HG02852 (cell line): Measurements from ENCODE around the gene MCUR1.
"Not testable (repeated sequence)": the region's sequence is repeated elsewhere in the genome, so short reads cannot be mapped to it uniquely, and the experiment has no call there.

Experiments
- ATAC-seq: cut with Tn5 transposase; IDR thresholded peaks from one replicate; pipeline ENCODE4 v1.9.1; 2021; ENCODE audit warnings: mild to moderate bottlenecking, moderate library complexity; ENCODE audit not compliant: unreplicated experiment

The MCUR1 gene

DNA sequence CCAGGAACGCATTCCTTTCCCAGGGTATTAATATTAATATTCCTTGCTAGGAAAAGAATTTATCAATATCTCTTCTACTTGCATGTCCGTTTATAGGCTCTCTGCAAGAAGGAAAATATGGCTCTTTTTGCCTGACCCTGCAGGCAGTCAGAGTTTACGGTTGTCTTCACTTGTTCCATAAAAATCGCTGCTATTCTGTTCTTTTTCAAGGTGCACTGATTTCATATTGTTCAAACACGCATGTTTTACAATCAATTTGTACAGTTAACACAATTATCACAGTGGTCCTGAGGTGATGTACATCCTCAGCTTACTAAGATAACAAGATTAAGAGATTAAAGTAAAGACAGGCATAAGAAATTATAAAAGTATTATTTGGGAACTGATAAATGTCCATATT is 15.1 kb upstream of the MCUR1 start:
- ATAC-seq: not testable (repeated sequence)

DNA sequence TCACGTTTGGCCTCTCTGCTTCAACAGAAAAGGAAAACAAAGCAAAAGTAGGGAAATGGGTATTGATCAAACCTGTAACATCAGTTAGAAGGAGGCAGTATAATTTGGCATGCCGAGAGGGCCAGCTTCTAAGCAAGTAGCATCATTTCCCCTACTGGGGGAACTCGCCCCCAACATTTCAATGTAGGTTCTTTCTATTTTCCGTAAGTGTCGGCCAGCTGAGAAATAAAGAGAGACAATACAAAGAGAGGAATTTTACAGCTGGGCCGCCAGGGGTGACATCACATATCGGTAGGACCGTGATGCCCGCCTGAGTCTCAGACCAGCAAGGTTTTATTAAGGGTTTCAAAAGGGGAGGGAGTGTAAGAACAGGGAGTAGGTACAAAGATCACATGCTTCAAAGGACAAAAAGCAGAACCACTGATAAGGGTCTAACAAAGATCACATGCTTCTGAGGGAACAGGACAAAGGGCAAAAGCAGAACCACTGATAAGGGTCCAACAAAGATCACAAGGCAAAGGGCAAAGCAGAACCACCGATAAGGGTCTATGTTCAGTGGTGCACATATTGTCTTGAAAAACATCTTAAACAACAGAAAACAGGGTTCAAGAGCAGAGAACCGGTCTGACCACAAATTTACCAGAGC is 14.4 kb upstream of the MCUR1 start:
- ATAC-seq: not testable (repeated sequence)

- no peak for ATAC-seq
Measured at GRCh38 chr6:13827032-13827431, 12.7 kb upstream of the MCUR1 start.

DNA sequence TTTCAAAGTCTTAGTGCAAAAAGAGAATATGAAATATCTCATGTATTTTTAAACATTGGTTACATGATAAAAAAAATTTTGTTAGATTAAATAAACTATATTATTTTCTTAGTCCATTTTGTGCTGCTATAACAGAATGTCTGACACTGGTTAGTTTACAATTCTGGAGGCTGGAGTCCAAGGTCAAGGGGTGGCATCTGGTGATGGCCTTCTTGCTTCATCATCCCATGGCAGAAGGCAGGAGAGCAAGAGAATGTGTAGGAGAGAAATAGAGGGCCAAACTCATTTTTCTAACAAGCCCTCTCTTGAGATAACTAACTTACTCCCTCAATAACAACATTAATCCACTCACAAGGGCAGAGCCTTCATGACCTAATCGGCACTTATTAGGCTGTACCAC is 11.5 kb upstream of the MCUR1 start:
- ATAC-seq: no peak

DNA sequence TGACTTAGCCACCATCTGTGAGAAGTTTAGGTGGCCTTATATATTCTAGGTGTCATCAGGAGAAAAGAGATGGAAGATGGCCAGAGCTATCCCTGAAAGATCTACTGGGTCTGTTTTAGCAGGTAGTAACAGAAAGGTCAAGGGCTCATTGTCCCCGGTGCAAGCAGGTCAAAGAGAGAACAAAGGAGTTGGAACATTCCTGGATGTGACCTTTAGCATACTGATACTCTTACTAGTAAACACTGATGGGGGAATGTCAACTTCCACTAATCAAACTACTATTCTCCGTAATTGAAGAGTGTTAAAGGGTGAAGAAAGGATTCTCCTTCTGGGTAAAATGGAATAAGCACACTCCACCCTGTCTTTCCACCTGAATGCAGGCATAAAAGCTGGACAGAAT is 4.0 kb upstream of the MCUR1 start:
- no peak for ATAC-seq

GRCh38 chr6:13814938-13815575 is 700 bp upstream of the MCUR1 start:
- no peak for ATAC-seq

DNA sequence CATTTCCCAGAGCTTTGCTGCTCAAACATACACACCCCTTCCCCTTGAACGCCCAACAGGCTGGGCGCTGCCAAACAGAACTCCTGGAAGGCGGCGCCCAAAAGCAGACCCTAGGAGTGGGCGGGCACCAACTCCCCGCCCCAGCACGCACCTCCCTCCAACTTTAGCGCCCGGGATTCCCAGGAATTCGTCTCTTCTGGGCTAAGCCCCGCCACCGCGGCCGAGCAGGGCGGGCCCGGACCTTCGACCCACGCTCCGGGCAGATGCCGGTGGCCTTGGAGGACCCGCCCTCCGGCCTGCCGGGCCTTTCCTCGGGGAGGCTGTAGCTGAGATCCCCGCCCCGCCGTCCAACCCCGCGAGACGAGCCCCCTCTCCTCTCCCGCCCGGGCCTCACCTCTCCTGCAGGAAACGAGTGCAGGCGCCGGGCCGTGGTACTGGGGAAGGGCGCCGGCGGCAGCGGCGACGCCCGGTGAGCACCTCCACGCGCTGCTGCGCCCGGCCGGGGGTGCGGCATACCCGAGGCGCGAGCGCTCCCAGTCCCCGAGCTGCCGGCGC is 659 bp downstream of the MCUR1 start:
- ATAC-seq: peak; percentile 41

DNA sequence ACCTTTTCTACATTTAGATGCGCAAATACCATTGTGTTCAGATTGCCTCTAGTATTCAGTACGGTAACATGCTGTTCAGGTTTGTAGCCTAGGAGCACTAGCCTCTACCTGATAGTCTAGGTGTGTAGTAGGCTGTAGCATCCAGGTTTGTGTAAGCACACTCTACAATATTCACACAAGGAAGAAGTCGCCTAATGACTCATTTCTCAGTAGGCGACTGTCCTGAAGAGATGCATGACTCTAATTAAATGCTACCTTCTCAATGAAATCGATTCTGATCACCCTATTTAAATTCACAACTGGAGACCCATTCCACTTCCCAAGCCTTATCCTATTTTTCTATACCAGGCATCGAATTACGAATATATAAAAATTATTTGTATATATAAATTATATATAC is 1.3 kb downstream of the MCUR1 start:
- no peak for ATAC-seq

DNA sequence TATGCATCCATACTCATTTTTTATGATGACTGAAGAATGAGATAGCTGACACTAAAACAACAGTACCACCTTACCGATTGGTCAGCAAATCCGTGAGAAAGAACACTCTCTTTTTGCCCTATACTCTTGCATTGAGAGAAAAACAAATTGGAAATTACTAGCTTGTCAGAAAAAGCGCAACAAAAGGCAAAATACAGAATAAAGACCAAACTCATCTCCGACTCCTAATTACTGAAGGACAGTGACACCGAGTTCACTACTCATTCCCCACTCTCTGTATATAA is 2.1 kb downstream of the MCUR1 start:
- ATAC-seq: no peak

DNA sequence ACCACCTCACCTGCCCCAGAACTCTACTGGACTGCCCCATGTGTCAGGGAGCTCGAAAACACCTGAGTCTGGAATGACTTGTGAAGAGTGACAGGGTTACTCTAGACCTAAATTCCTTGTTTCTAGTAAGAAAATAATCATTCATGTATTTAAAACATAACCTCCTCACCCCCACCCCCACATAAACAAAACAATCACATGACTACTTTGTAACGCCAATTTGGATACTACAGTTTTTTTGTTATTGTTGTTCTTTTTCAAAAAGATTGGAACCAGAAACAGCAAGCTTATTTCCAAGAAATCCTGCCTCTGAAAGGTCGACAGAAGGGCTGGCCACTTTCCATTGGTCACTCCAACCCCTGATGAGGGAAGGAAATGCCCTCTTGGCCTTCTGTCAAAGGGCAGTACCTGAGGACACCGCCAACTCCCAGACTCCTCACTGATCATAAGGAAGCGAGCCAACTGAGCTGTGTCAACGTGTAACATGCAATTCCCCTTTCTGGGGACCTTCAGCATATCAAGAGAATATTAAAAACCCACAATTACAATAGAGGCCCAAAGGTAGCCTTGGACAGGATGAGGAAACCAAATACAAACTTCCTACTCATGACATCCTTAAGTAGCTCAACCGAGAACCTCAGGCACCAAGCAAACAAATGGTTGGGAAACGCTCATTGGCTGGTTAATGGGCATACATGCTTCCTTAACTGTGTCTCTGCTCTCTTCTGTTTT is 2.6 kb downstream of the MCUR1 start:
- ATAC-seq: no peak

- no peak for ATAC-seq
Measured at GRCh38 chr6:13810688-13811446, 3.5 kb downstream of the MCUR1 start.

DNA sequence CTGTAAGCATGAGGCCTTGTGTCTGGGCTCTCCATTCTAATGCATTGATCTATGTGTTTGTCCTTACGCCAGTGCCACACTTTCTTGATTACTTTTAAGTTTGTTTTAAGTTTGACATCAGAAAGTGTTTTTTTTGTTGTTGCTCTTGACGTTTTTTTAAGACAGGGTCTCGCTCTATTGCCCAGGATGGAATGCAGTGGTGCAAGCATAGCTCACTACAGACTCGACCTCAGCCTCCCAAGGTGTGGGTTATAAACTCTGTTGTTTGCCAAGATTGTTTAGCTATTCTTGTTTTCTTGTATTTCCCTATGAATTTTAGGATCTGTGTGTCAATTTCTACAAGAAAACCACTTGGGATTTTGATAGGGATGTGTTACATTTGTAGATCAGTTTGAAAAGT is 5.6 kb downstream of the MCUR1 start:
- no peak for ATAC-seq

GRCh38 chr6:13807696-13808095 is 6.7 kb downstream of the MCUR1 start:
- no peak for ATAC-seq

DNA sequence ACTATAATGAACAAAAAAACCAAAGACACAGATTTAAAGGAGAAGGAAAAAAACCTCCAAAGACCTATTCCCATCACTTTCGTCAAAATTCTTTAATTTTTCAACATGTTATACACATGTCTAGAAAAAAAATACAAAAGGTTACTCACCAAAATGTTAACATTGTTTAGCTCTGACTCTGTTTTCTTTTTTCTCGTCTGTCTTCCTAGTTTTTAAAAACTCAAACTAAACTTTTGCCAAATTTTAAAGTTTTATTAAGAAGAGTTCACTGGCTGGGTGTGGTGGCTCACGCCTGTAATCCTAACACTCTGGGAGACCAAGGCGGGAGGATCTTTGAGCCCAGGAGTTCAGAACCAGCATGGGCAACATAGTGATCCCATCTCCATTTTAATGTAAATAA is 10.8 kb downstream of the MCUR1 start:
- no peak for ATAC-seq

GRCh38 chr6:13800615-13801014 is 13.7 kb downstream of the MCUR1 start:
- ATAC-seq: no peak

DNA sequence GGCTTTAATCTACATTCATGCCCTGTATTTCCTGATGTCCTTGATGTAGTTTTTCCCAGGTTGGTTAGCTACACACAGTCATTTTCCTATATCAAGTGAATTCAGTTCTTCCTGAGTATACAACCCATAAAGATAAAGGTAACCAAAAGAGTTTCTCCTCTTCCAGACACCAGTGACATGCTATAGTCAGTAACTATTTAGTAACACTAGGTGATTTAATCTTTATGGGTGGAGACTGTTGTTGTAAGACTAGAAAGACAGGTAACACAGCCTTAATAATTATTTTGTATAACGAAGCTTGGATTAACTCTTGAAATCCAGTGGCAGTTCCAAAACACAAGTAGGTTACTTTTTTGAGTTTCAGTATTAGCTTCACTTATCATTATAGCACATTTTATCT is 17.6 kb downstream of the MCUR1 start:
- ATAC-seq: no peak

GRCh38 chr6:13795041-13795750 is 19.2 kb downstream of the MCUR1 start:
- peak; percentile 95 for ATAC-seq

DNA sequence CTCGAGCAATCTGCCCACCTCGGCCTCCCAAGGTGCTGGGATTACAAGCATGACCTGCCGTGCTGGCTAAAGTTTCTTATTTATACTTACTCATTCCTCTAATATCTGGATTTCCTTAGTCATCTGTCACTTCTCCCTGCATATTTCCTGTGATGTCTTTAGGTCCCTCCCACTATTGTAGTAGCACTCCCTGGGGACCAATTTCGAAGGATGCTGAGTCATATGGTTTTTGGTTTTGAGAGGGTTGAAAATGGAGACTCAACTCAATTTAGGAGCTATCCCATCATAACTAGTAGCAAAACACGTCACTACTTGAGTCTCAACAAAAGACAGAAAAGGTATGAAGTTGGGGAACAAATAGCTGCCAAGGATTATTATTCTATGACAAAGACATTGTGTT is 20.2 kb downstream of the MCUR1 start:
- ATAC-seq: no peak

DNA sequence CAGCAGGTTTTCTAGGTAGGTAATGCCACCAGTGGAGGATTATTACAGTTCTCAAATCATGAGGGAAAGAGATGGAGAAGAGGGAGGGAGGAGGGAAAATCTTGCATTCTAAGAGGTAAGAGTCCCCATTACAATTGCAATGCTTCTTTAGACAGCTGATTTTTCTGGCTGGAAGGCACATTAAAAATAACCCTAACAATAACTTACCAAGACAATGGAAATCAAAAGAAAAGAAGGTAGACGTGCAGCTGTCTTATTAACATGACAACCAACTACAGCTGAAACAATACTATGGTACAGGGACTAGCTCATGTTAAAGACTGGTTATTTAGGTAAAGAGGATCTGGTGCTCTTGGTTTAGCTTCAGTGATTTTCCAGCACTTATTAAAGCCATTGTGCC is 24.6 kb downstream of the MCUR1 start:
- no peak for ATAC-seq

- ATAC-seq: no peak
Measured at GRCh38 chr6:13788820-13789219, 25.5 kb downstream of the MCUR1 start.

DNA sequence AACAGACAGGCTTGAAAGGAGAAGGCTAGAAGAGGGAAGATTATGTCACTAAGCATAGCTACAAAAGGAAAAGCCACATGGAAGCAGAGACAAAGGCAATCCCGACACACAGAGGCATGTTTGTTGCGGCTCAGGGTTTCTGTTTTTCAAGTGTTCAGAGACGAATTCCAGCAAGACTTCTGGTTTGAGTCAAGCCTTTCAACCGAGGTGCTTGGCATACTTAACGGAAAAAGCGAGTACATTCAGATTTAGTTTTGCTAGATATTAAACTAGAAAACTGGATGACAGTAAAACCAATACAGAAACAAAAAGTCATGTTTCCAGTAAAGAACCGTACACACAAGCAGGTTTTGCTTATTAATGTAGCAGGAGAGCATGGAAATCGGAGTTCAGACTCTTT is 27.2 kb downstream of the MCUR1 start:
- no peak for ATAC-seq
